GM12878 (cell line): Measurements from ENCODE around the gene NXPE1. TPM values are rescaled to one million over a fixed set of nuclear protein-coding genes. Genes with fewer than 3 reads are reported as not detected.

Experiments
- ATAC-seq: fragments of 200-7000 bp; cut with Tn5 transposase; 3 replicates; pipeline ENCODE4 v1.9.1; 2020; ENCODE audit warnings: mild to moderate bottlenecking, moderate library complexity
- Bru-seq: library from RNA; stranded (reverse); fragments of 400-500 nt; gene quantifications from one replicate; lab custom pipeline; 2021; lab: Mats Ljungman, UMichigan
- BruChase-seq, 2 experiments: library from RNA; stranded (reverse); fragments of 400-500 nt; gene quantifications; one replicate each; lab custom pipeline; 2021; lab: Mats Ljungman, UMichigan
- BruUV-seq: library from RNA; stranded (reverse); fragments of 400-500 nt; replicated peaks from 2 replicates; lab custom pipeline; 2021; lab: Mats Ljungman, UMichigan
- CTCF ChIA-PET: fragments of 300-600 bp; sonication (Branson Sonifier 250); formaldehyde crosslinking; extraction: SDS; loops from one replicate; lab custom pipeline; 2021; ENCODE audit warnings: inconsistent platforms; lab: Yijun Ruan, JAX
- POLR2A ChIA-PET: fragments of 350-600 bp; formaldehyde crosslinking; extraction: SDS; loops from one replicate; lab custom pipeline; 2021; ENCODE audit warnings: inconsistent platforms; lab: Charles Lee
- RAD21 ChIA-PET: fragments of 300-600 bp; sonication (Branson Sonifier 250); formaldehyde crosslinking; loops from one replicate; lab custom pipeline; 2023; ENCODE audit warnings: antibody characterized with exemption; ENCODE audit not compliant: unreplicated experiment; lab: Charles Lee
- SMC1A ChIA-PET: fragments of 300-600 bp; sonication (Branson Sonifier 250); formaldehyde crosslinking; loops from one replicate; lab custom pipeline; 2023; ENCODE audit not compliant: unreplicated experiment, uncharacterized antibody; lab: Charles Lee
- DNase-seq: peaks from one replicate; pipeline ENCODE4 v3.0.0-alpha.2; 2011; ENCODE audit warnings: low read depth, low spot score
- FAIRE-seq: peaks from 3 replicates; lab custom pipeline; 2011; peaks lifted over from hg19 to GRCh38; lab: Jason Lieb, UNC
- H2AFZ ChIP-seq: 2 replicates; pipeline ENCODE4 v1.6.0; 2011; ENCODE audit warnings: low read depth, low read length, control low read depth; ENCODE audit not compliant: control insufficient read depth
- H3K27ac ChIP-seq: 2 replicates; pipeline ENCODE4 v1.5.1; 2011; ENCODE audit warnings: control low read depth; ENCODE audit not compliant: control insufficient read depth, insufficient read depth
- H3K27me3 ChIP-seq, 2 experiments: replicated peaks in 1 of 2; 2 replicates each; pipeline versions ENCODE4 v1.6.0 to v1.6.1; 2011; ENCODE audit warnings: low read length in 1 of 2; ENCODE audit not compliant: control insufficient read depth in 2 of 2, insufficient read depth in 2 of 2
- H3K36me3 ChIP-seq, 2 experiments: 2 replicates each; pipeline ENCODE4 v1.5.1; 2011; ENCODE audit warnings: low read length in 1 of 2; ENCODE audit not compliant: control insufficient read depth in 2 of 2, insufficient read depth in 2 of 2
- H3K4me1 ChIP-seq: 2 replicates; pipeline ENCODE4 v1.6.1; 2011; ENCODE audit warnings: mild to moderate bottlenecking, low read length, moderate library complexity, mixed read lengths; ENCODE audit not compliant: control insufficient read depth, insufficient read depth
- H3K4me2 ChIP-seq: 2 replicates; pipeline ENCODE4 v1.6.0; 2011; ENCODE audit warnings: control low read depth; ENCODE audit not compliant: control insufficient read depth, insufficient read depth
- H3K4me3 ChIP-seq: fragments of 200-600 bp; sonication (generic); 2 replicates; pipeline ENCODE4 v1.5.1; 2016
- H3K79me2 ChIP-seq: 2 replicates; pipeline ENCODE4 v1.6.0; 2011; ENCODE audit warnings: low read length; ENCODE audit not compliant: control insufficient read depth, insufficient read depth
- H3K9ac ChIP-seq: 2 replicates; pipeline ENCODE4 v1.8.0; 2011; ENCODE audit warnings: low read length, control low read depth, mixed read lengths; ENCODE audit not compliant: control insufficient read depth, insufficient read depth
- H3K9me3 ChIP-seq: replicated peaks from 3 replicates; pipeline ENCODE4 v1.5.1; 2011; ENCODE audit warnings: mild to moderate bottlenecking, low read length; ENCODE audit not compliant: control insufficient read depth, insufficient read depth
- H4K20me1 ChIP-seq: 2 replicates; pipeline ENCODE4 v1.6.0; 2011; ENCODE audit not compliant: control insufficient read depth, insufficient read depth
- BHLHE40 ChIP-seq, 2 experiments: fragments of 450-650 bp in 1 of 2; IDR thresholded peaks; 2 replicates each; pipeline ENCODE4 v1.6.1; 2011 to 2017; ENCODE audit warnings: low read depth in 2 of 2, borderline replicate concordance in 1 of 2, improper control_type of control experiment in 1 of 2, low read length in 1 of 2, mild to moderate bottlenecking in 1 of 2
- CBFB ChIP-seq: IDR thresholded peaks from 2 replicates; pipeline ENCODE4 v1.6.1; 2016; ENCODE audit warnings: antibody characterized with exemption, low read depth
- CREB1 ChIP-seq: IDR thresholded peaks from 2 replicates; pipeline ENCODE4 v1.6.1; 2012; ENCODE audit warnings: low read depth, mild to moderate bottlenecking, inconsistent platforms
- ESRRA ChIP-seq: IDR thresholded peaks from 2 replicates; pipeline ENCODE4 v1.6.1; 2012; ENCODE audit warnings: mild to moderate bottlenecking, low read length, improper control_type of control experiment
- FOXK2 ChIP-seq: fragments of 450-650 bp; IDR thresholded peaks from 2 replicates; pipeline ENCODE4 v1.6.1; 2017; ENCODE audit warnings: mild to moderate bottlenecking, moderate library complexity
- MEF2B ChIP-seq: fragments of 450-650 bp; IDR thresholded peaks from 2 replicates; pipeline ENCODE4 v1.6.1; 2018; ENCODE audit warnings: mild to moderate bottlenecking, moderate library complexity; ENCODE audit not compliant: partially characterized antibody, poor library complexity, severe bottlenecking
- POLR2AphosphoS5 ChIP-seq: IDR thresholded peaks from 2 replicates; pipeline ENCODE4 v1.6.1; 2011; ENCODE audit warnings: mild to moderate bottlenecking, low read length, inconsistent platforms
- RAD51 ChIP-seq: fragments of 450-650 bp; IDR thresholded peaks from 2 replicates; pipeline ENCODE4 v1.6.1; 2016; ENCODE audit warnings: moderate library complexity, mild to moderate bottlenecking, inconsistent platforms
- ZNF24 ChIP-seq: fragments of 450-650 bp; IDR thresholded peaks from 2 replicates; pipeline ENCODE4 v1.6.1; 2017; ENCODE audit warnings: antibody characterized with exemption, mild to moderate bottlenecking
- WGBS: methylation state at CpG from one replicate; pipeline ENCODE4 v1.1.6; 2016; ENCODE audit warnings: low lambda C conversion rate; ENCODE audit not compliant: insufficient replicate concordance, insufficient coverage; ENCODE audit errors: missing lambda C conversion rate; 5-methylcytosine and 5-hydroxymethylcytosine counted together
- in situ Hi-C: fragments of 300-500 bp; cut with MboI; formaldehyde crosslinking; loops from 9 replicates; pipeline ENCODE4 v1.14.3; 2018; ENCODE audit warnings: mixed read lengths
- intact Hi-C: fragments of 100-400 bp; cut with micrococcal nuclease; formaldehyde crosslinking; loops from one replicate; pipeline ENCODE4 v1.14.2; 2022; ENCODE audit not compliant: unreplicated experiment
- long read RNA-seq, 2 experiments: library from polyadenylated mRNA; unstranded; transcript quantifications; one replicate each; pipeline ENCODE4 v2.0.0, GENCODE V29; 2019 to 2020
- polyA minus RNA-seq, 3 experiments: library from RNA; depleted of rRNA, polyadenylated mRNA; stranded (reverse); fragments of >200 nt; gene quantifications; 2 replicates each; pipeline ENCODE4 v1.2.3, GENCODE V29; 2011
- polyA plus RNA-seq, 11 experiments: library from polyadenylated mRNA; depleted of rRNA in 4 of 11; unstranded in 6 of 11; stranded (reverse) in 5 of 11; fragments of >200 nt; fragmentation: Nextera tagmentation in 4 of 11; fragmentation: Illumina TruSeq in 1 of 11; extraction: Ambion mirVana in 4 of 11; extraction: Trizol in 1 of 11; gene quantifications; 1 replicate in 1 of 11; 2 replicates in 10 of 11; pipeline versions ENCODE4 v1.2.1 to v1.2.3, GENCODE V29; 2011 to 2016; ENCODE audit warnings: inconsistent platforms in 2 of 11, missing spikeins in 2 of 11, low read depth in 1 of 11
- total RNA-seq, 4 experiments: library from RNA; depleted of rRNA in 3 of 4; stranded (reverse); fragments of >200 nt in 3 of 4; fragmentation: Illumina TruSeq in 1 of 4; extraction: Trizol in 1 of 4; gene quantifications; 2 replicates each; pipeline versions ENCODE4 v1.2.1 to v1.2.3, GENCODE V29; 2013 to 2021
- TF ChIP-seq, protein P1 (sequence below): fragments of 450-650 bp; IDR thresholded peaks from 2 replicates; pipeline ENCODE4 v1.6.1; 2016; ENCODE audit warnings: mild to moderate bottlenecking
- TF ChIP-seq, protein P2 (sequence below): IDR thresholded peaks from 2 replicates; pipeline ENCODE4 v1.6.1; 2012; ENCODE audit warnings: low read length, inconsistent platforms

NXPE1 gene
- total RNA-seq (2013; cell fraction: nucleolus; rRNA removed), result not detected in 2 replicates
- total RNA-seq (2014; rRNA removed), result not detected in 2 replicates
- not detected in 2 replicates for total RNA-seq (2014; rRNA removed; fragmentation: Illumina TruSeq; extraction: Trizol)
- total RNA-seq (2021), result 0.16 TPM in 1 of 2 replicates, not detected in the other
- polyA plus RNA-seq (2011; ENCODE audit: low read depth), result not detected
- polyA plus RNA-seq (2011; rRNA removed), result not detected in 2 replicates
- polyA plus RNA-seq (2011; cell fraction: cytosol; rRNA removed), result not detected in 2 replicates
- polyA plus RNA-seq (2011; cell fraction: nucleus; rRNA removed), result not detected in 2 replicates
- polyA plus RNA-seq (2012), result not detected in 2 replicates
- not detected in 2 replicates for polyA plus RNA-seq (2014; fragmentation: Illumina TruSeq; extraction: Trizol)
- polyA plus RNA-seq (2014; fragmentation: Nextera tagmentation; extraction: Ambion mirVana), result not detected
- not detected in 2 replicates for polyA plus RNA-seq (2014; rRNA removed)
- not detected for polyA plus RNA-seq (2016; fragmentation: Nextera tagmentation; extraction: Ambion mirVana)
- not detected in 2 replicates for polyA minus RNA-seq (2011; rRNA and poly(A)+ RNA removed)
- not detected in 2 replicates for polyA minus RNA-seq (2011; cell fraction: cytosol; rRNA and poly(A)+ RNA removed)
- polyA minus RNA-seq (2011; cell fraction: nucleus; rRNA and poly(A)+ RNA removed), result not detected in 2 replicates
- Bru-seq, nascent RNA, result percentile 2 among the genes with signal in this experiment
- BruChase-seq, experiment 1, labeled RNA remaining after a 6-hour chase, result not detected
- not detected for BruChase-seq, experiment 2, labeled RNA remaining after a 2-hour chase
- long read RNA-seq, experiment 1, result 0 reads
- long read RNA-seq, experiment 2, partial matches to known transcripts, result 0 of 1 reads
- long read RNA-seq, experiment 2, other reads (novel, unspliced or antisense), result 1 of 1 reads

DNA sequence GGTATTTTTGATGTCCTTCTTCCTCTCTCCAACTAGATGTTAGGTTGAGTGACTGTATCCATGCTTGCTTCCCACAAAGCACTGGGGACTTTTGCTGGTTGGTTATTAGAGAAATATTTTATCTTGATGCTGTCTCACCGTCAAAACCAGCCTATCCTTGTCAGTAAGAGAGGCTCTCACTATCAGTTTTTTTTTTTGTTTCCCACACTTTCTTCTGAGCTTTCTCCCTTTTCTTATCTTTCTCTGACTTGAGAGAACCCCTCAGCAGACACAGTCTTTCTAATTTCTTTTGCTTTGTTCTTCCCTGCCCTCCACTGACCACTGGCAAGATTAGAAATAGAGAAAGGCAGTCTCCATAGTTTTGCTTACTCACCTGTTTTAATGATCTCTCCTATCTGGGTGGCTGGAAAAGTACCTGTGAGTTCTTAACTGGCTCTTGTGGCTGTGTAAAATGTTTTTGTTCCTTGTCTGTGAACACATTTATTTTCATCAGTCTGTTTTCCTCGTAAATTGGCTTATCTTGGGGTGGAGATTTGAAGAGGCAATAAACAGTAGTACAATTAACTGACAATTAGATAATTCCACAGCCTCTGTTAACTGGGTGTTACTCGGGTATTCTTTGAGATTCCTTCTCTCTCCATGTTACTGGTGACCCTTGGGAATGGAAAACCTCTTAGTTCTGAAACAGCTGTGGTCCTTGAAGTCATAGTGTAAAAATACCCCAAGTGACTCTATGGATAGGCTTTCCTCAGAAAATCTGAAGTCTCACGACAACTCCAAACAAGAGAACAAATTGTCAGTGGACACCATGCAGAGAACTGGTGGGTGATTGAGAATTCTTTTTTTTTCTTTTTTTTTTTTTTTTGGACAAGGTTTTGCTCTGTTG lies at the start of gene NXPE1:
Gene NXPE1 (minus strand): TSS at position 457 of the 886 bp plus-strand sequence. CDS start 8,680 bp downstream, outside the sequence.
- intact Hi-C loops (no loop called here), in situ Hi-C loops (no loop called here)
- Histone ChIP-seq H3K36me3 (no peaks in the 10 kb centered on the region), H3K4me2 (no peak within 1 kb of the TSS), H3K27me3 (peaks cover 0 to 6% of the 10 kb centered on the region in 2 experiments; a peak in 2 of 4 replicates), H3K9ac (no peak within 1 kb of the TSS), H3K4me3 (no peak within 1 kb of the TSS), H4K20me1 (no peaks in the 10 kb centered on the region), H3K27ac (no peak within 1 kb of the TSS), H3K79me2 (no peaks in the 10 kb centered on the region), H3K4me1 (no peaks in the 10 kb centered on the region), H3K9me3 (no peaks in the 10 kb centered on the region), H2AFZ (no peak within 1 kb of the TSS)
- ATAC-seq (no peak), DNase-seq (no peak), FAIRE-seq (no peak)
- CTCF ChIA-PET, result interaction anchor here (1.1 kb wide), 1 partner anchor 12 kb away, joined by 3 read pairs; no protein-coding TSS in a partner anchor
- 11% methylated on average over 4 of the region's 4 CpGs for WGBS
- TF ChIP-seq RAD51 (no peak), BHLHE40 (IDR thresholded peaks at IDR 0.05; ENCODE audit: borderline replicate concordance in 1 of 2, low read depth in 2 of 2, low read length in 1 of 2) (no peak), MEF2B (no peak), ESRRA (no peak), CBFB (no peak), ZNF24 (no peak), CREB1 (no peak), POLR2AphosphoS5 (no peak), FOXK2 (no peak)
- TF ChIP-seq, protein P1, sequence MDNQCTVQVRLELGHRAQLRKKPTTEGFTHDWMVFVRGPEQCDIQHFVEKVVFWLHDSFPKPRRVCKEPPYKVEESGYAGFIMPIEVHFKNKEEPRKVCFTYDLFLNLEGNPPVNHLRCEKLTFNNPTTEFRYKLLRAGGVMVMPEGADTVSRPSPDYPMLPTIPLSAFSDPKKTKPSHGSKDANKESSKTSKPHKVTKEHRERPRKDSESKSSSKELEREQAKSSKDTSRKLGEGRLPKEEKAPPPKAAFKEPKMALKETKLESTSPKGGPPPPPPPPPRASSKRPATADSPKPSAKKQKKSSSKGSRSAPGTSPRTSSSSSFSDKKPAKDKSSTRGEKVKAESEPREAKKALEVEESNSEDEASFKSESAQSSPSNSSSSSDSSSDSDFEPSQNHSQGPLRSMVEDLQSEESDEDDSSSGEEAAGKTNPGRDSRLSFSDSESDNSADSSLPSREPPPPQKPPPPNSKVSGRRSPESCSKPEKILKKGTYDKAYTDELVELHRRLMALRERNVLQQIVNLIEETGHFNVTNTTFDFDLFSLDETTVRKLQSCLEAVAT, result no peak
- TF ChIP-seq, protein P2, sequence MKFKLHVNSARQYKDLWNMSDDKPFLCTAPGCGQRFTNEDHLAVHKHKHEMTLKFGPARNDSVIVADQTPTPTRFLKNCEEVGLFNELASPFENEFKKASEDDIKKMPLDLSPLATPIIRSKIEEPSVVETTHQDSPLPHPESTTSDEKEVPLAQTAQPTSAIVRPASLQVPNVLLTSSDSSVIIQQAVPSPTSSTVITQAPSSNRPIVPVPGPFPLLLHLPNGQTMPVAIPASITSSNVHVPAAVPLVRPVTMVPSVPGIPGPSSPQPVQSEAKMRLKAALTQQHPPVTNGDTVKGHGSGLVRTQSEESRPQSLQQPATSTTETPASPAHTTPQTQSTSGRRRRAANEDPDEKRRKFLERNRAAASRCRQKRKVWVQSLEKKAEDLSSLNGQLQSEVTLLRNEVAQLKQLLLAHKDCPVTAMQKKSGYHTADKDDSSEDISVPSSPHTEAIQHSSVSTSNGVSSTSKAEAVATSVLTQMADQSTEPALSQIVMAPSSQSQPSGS, result no peak
- SMC1A ChIA-PET, result no interaction called here
- POLR2A ChIA-PET, result no interaction called here
- BruUV-seq, result no TSS peak
- RAD21 ChIA-PET, result no interaction called here
